Brain microvascular endothelial cell (primary cell): ENCODE measurements around the gene PPM1E.

Experiments
- DNase-seq: peaks from one replicate; pipeline ENCODE4 v3.0.0-alpha.2; 2020
- H3K27ac ChIP-seq: fragments of 250-450 bp; sonication (Bioruptor Pico); 2 replicates; pipeline ENCODE4 v1.5.1; 2020; ENCODE audit warnings: mild to moderate bottlenecking, moderate library complexity
- H3K27me3 ChIP-seq: fragments of 250-450 bp; sonication (Bioruptor Pico); replicated peaks from 2 replicates; pipeline ENCODE4 v1.5.1; 2020; ENCODE audit warnings: mild to moderate bottlenecking
- H3K36me3 ChIP-seq: fragments of 250-450 bp; sonication (Bioruptor Pico); replicated peaks from 2 replicates; pipeline ENCODE4 v1.5.1; 2020; ENCODE audit warnings: mild to moderate bottlenecking
- H3K4me3 ChIP-seq: 2 replicates; pipeline ENCODE4 v1.5.1; 2011; ENCODE audit warnings: low read depth, mild to moderate bottlenecking, control low read depth, low read length, moderate library complexity
- CTCF ChIP-seq: IDR thresholded peaks from 2 replicates; pipeline ENCODE4 v1.5.1; 2011; ENCODE audit warnings: low read depth, mild to moderate bottlenecking, moderate library complexity, low read length, control low read depth, inconsistent platforms; ENCODE audit errors: missing control alignments
- in situ Hi-C: cut with HindIII; loops from 2 replicates; pipeline ENCODE4 v1.10.0; 2017; ENCODE audit warnings: low sequenced_read_pairs, low pct_ligation_motif_present

The PPM1E gene

GRCh38 chr17:58917228-58917627 is 161.6 kb downstream of the PPM1E start:
- in situ Hi-C loops = no loop called here
- Histone ChIP-seq H3K27ac (no peak overlapping the region), H3K36me3 (no peaks in the 10 kb centered on the region), H3K27me3 (no peaks in the 10 kb centered on the region), H3K4me3 (no peak overlapping the region)
- no peak for TF ChIP-seq CTCF
- DNase-seq = no peak

- H3K27ac ChIP-seq = no peak overlapping the region
- no peak overlapping the region for H3K4me3 ChIP-seq
- no peak for DNase-seq
- H3K27me3 ChIP-seq = no peaks in the 10 kb centered on the region
- no peak for TF ChIP-seq CTCF
- in situ Hi-C loops = no loop called here
- no peaks in the 10 kb centered on the region for H3K36me3 ChIP-seq
Observed at GRCh38 chr17:58918072-58918471, 162.4 kb downstream of the PPM1E start.

GRCh38 chr17:58918884-58919283 is 163.2 kb downstream of the PPM1E start:
- Histone ChIP-seq H3K27me3 (no peaks in the 10 kb centered on the region), H3K27ac (no peak overlapping the region), H3K4me3 (no peak overlapping the region), H3K36me3 (no peaks in the 10 kb centered on the region)
- in situ Hi-C loops = no loop called here
- TF ChIP-seq CTCF = no peak
- DNase-seq = no peak

- no peaks in the 10 kb centered on the region for H3K36me3 ChIP-seq
- H3K27ac ChIP-seq = no peak overlapping the region
- no peak for DNase-seq
- in situ Hi-C loops = no loop called here
- H3K27me3 ChIP-seq = no peaks in the 10 kb centered on the region
- H3K4me3 ChIP-seq = no peak overlapping the region
- no peak for TF ChIP-seq CTCF
Observed at GRCh38 chr17:58920773-58921172, 165.1 kb downstream of the PPM1E start.

GRCh38 chr17:58932956-58933355 is 177.3 kb downstream of the PPM1E start:
- Histone ChIP-seq H3K27ac (no peak overlapping the region), H3K4me3 (no peak overlapping the region), H3K27me3 (no peaks in the 10 kb centered on the region), H3K36me3 (no peaks in the 10 kb centered on the region)
- DNase-seq = no peak
- no peak for TF ChIP-seq CTCF
- in situ Hi-C loops = no loop called here

GRCh38 chr17:58936295-58936694 is 180.6 kb downstream of the PPM1E start:
- no peak for TF ChIP-seq CTCF
- Histone ChIP-seq H3K27me3 (no peaks in the 10 kb centered on the region), H3K36me3 (no peaks in the 10 kb centered on the region), H3K4me3 (no peak overlapping the region), H3K27ac (no peak overlapping the region)
- no peak for DNase-seq
- in situ Hi-C loops = no loop called here
